Activated T-cell treated with anti-CD3 and anti-CD28 coated beads, Interleukin-2, amount 50 U/mL, for 72 hours (primary cell): ENCODE results near the gene RNLS. TPM values are rescaled to one million over a fixed set of nuclear protein-coding genes. Genes with fewer than 3 reads are reported as not detected.

ENCODE experiments used
- ATAC-seq, 2 donors: fragments of 150-1000 bp; cut with Tn5 transposase; replicated peaks in 1 of 2; 2 replicates each; pipeline ENCODE4 v1.10.0; 2021; ENCODE audit warnings: moderate library complexity in 2 of 2, mild to moderate bottlenecking in 1 of 2
- DNase-seq, 2 donors: peaks; one replicate each; pipeline ENCODE4 v3.0.0; 2021 to 2022; ENCODE audit warnings: mixed read lengths in 1 of 2
- H3K27ac Mint-ChIP-seq: one replicate; pipeline ENCODE4 v1.8.0; 2022; ENCODE audit warnings: mild to moderate bottlenecking, moderate library complexity, mixed read lengths
- H3K27me3 Mint-ChIP-seq: one replicate; pipeline ENCODE4 v1.8.0; 2022; ENCODE audit warnings: low read depth, mixed read lengths
- H3K36me3 Mint-ChIP-seq, 2 donors: one replicate each; pipeline ENCODE4 v1.8.0; 2022; ENCODE audit warnings: mixed read lengths in 2 of 2, mild to moderate bottlenecking in 1 of 2; ENCODE audit not compliant: insufficient read depth in 2 of 2
- H3K4me1 Mint-ChIP-seq: one replicate; pipeline ENCODE4 v1.8.0; 2022; ENCODE audit warnings: low read depth, mixed read lengths
- H3K4me3 Mint-ChIP-seq, 2 donors: one replicate each; pipeline ENCODE4 v1.8.0; 2022; ENCODE audit warnings: mild to moderate bottlenecking in 2 of 2, mixed read lengths in 2 of 2, moderate library complexity in 2 of 2
- H3K9me3 Mint-ChIP-seq, 2 donors: one replicate each; pipeline ENCODE4 v1.8.0; 2022; ENCODE audit warnings: mixed read lengths in 2 of 2
- total RNA-seq, 2 donors: library from RNA; stranded (reverse); gene quantifications; one replicate each; pipeline ENCODE4 v1.2.3, GENCODE V29; 2022

The RNLS gene
- total RNA-seq, 2 donors from 2014 or later: 2.6 to 6.2 TPM

GRCh38 chr10:88243202-88243744, 339.8 kb downstream of the RNLS start:
- peaks cover 30% of the 10 kb centered on the region for H3K4me1 Mint-ChIP-seq
- no peak overlapping the region for H3K27ac Mint-ChIP-seq
- DNase-seq (no peak), ATAC-seq (no peak)
- H3K9me3 Mint-ChIP-seq: no peaks in the 10 kb centered on the region
- no peaks in the 10 kb centered on the region for H3K27me3 Mint-ChIP-seq
- H3K4me3 Mint-ChIP-seq: no peak overlapping the region
- peaks cover 0 to 2% of the 10 kb centered on the region in 2 donors for H3K36me3 Mint-ChIP-seq

- H3K27me3 Mint-ChIP-seq: no peaks in the 10 kb centered on the region
- H3K27ac Mint-ChIP-seq: no peak overlapping the region
- no peak for ATAC-seq
Observed at GRCh38 chr10:88241501-88241900, 341.6 kb downstream of the RNLS start.

GRCh38 chr10:88239212-88239611, 343.9 kb downstream of the RNLS start:
- peaks cover 4% of the 10 kb centered on the region for H3K4me1 Mint-ChIP-seq
- no peak for DNase-seq
- H3K36me3 Mint-ChIP-seq: peaks cover 0 to 2% of the 10 kb centered on the region in 2 donors
- no peak overlapping the region for H3K4me3 Mint-ChIP-seq
- no peak overlapping the region for H3K27ac Mint-ChIP-seq
- H3K27me3 Mint-ChIP-seq: no peaks in the 10 kb centered on the region
- no peaks in the 10 kb centered on the region for H3K9me3 Mint-ChIP-seq
- no peak for ATAC-seq

More at GRCh38 chr10:88241501-88241900, 341.6 kb downstream of the RNLS start:
- DNase-seq: no peak
- no peak overlapping the region for H3K4me3 Mint-ChIP-seq
- H3K36me3 Mint-ChIP-seq: peaks cover 0 to 2% of the 10 kb centered on the region in 2 donors
- H3K4me1 Mint-ChIP-seq: peaks cover 23% of the 10 kb centered on the region
- H3K9me3 Mint-ChIP-seq: no peaks in the 10 kb centered on the region

- peaks cover 4% of the 10 kb centered on the region for H3K4me1 Mint-ChIP-seq
- H3K27me3 Mint-ChIP-seq: no peaks in the 10 kb centered on the region
- no peak overlapping the region for H3K27ac Mint-ChIP-seq
- H3K9me3 Mint-ChIP-seq: no peaks in the 10 kb centered on the region
- DNase-seq: no peak
- H3K36me3 Mint-ChIP-seq: peaks cover 0 to 2% of the 10 kb centered on the region in 2 donors
- H3K4me3 Mint-ChIP-seq: no peak overlapping the region
- no peak for ATAC-seq
Observed at GRCh38 chr10:88238615-88238914, 344.6 kb downstream of the RNLS start.

- peaks cover 0 to 2% of the 10 kb centered on the region in 2 donors for H3K36me3 Mint-ChIP-seq
- H3K4me1 Mint-ChIP-seq: peaks cover 4% of the 10 kb centered on the region
- no peaks in the 10 kb centered on the region for H3K9me3 Mint-ChIP-seq
- H3K27me3 Mint-ChIP-seq: no peaks in the 10 kb centered on the region
- ATAC-seq (no peak), DNase-seq (no peak)
- no peak overlapping the region for H3K27ac Mint-ChIP-seq
- H3K4me3 Mint-ChIP-seq: no peak overlapping the region
Observed at GRCh38 chr10:88237896-88238614, 345.1 kb downstream of the RNLS start.

- Mint-ChIP-seq H3K4me3 (no peak overlapping the region), H3K4me1 (peaks cover 4% of the 10 kb centered on the region), H3K27ac (no peak overlapping the region), H3K9me3 (no peaks in the 10 kb centered on the region), H3K27me3 (no peaks in the 10 kb centered on the region), H3K36me3 (no peaks in the 10 kb centered on the region)
- ATAC-seq (no peak), DNase-seq (no peak)
Observed at GRCh38 chr10:88236121-88236743, 346.9 kb downstream of the RNLS start.

GRCh38 chr10:88234297-88234696, 348.8 kb downstream of the RNLS start:
- H3K9me3 Mint-ChIP-seq: peaks cover 3 to 4% of the 10 kb centered on the region in 2 donors
- no peak overlapping the region for H3K27ac Mint-ChIP-seq
- no peak overlapping the region for H3K4me3 Mint-ChIP-seq
- no peaks in the 10 kb centered on the region for H3K27me3 Mint-ChIP-seq
- peaks cover 4% of the 10 kb centered on the region for H3K4me1 Mint-ChIP-seq
- H3K36me3 Mint-ChIP-seq: peaks cover 2 to 3% of the 10 kb centered on the region in 2 donors
- no peak for ATAC-seq
- no peak for DNase-seq

GRCh38 chr10:88233870-88234269, 349.2 kb downstream of the RNLS start:
- H3K4me1 Mint-ChIP-seq: peaks cover 4% of the 10 kb centered on the region
- no peak overlapping the region for H3K27ac Mint-ChIP-seq
- H3K9me3 Mint-ChIP-seq: peaks cover 3 to 4% of the 10 kb centered on the region in 2 donors
- H3K4me3 Mint-ChIP-seq: no peak overlapping the region
- H3K36me3 Mint-ChIP-seq: peaks cover 2 to 3% of the 10 kb centered on the region in 2 donors
- DNase-seq: no peak
- H3K27me3 Mint-ChIP-seq: no peaks in the 10 kb centered on the region
- no peak for ATAC-seq

- peaks cover 3 to 4% of the 10 kb centered on the region in 2 donors for H3K9me3 Mint-ChIP-seq
- DNase-seq (no peak), ATAC-seq (no peak)
- peaks cover 2 to 3% of the 10 kb centered on the region in 2 donors for H3K36me3 Mint-ChIP-seq
- H3K4me1 Mint-ChIP-seq: peaks cover 4% of the 10 kb centered on the region
- H3K27ac Mint-ChIP-seq: no peak overlapping the region
- H3K4me3 Mint-ChIP-seq: no peak overlapping the region
- no peaks in the 10 kb centered on the region for H3K27me3 Mint-ChIP-seq
Observed at GRCh38 chr10:88232983-88233543, 350.1 kb downstream of the RNLS start.

GRCh38 chr10:88232029-88232895, 350.9 kb downstream of the RNLS start:
- peaks cover 2 to 3% of the 10 kb centered on the region in 2 donors for H3K36me3 Mint-ChIP-seq
- ATAC-seq: no peak
- peaks cover 3 to 4% of the 10 kb centered on the region in 2 donors for H3K9me3 Mint-ChIP-seq
- no peaks in the 10 kb centered on the region for H3K27me3 Mint-ChIP-seq
- H3K4me1 Mint-ChIP-seq: peaks cover 4% of the 10 kb centered on the region
- H3K4me3 Mint-ChIP-seq: no peak overlapping the region
- no peak for DNase-seq
- H3K27ac Mint-ChIP-seq: no peak overlapping the region

GRCh38 chr10:88230251-88230650, 352.9 kb downstream of the RNLS start:
- H3K4me3 Mint-ChIP-seq: no peak overlapping the region
- no peak overlapping the region for H3K27ac Mint-ChIP-seq
- no peaks in the 10 kb centered on the region for H3K4me1 Mint-ChIP-seq
- H3K27me3 Mint-ChIP-seq: no peaks in the 10 kb centered on the region
- DNase-seq (no peak), ATAC-seq (no peak)
- H3K9me3 Mint-ChIP-seq: peaks cover 3 to 4% of the 10 kb centered on the region in 2 donors
- peaks cover 2 to 3% of the 10 kb centered on the region in 2 donors for H3K36me3 Mint-ChIP-seq

- Mint-ChIP-seq H3K27me3 (no peaks in the 10 kb centered on the region), H3K27ac (no peak overlapping the region), H3K4me3 (no peak overlapping the region), H3K4me1 (no peaks in the 10 kb centered on the region), H3K36me3 (peaks cover 2 to 3% of the 10 kb centered on the region in 2 donors), H3K9me3 (peaks cover 3 to 4% of the 10 kb centered on the region in 2 donors)
- DNase-seq (no peak), ATAC-seq (no peak)
Observed at GRCh38 chr10:88228130-88228529, 355.0 kb downstream of the RNLS start.
